Measurements from ENCODE around the gene ASCC3.

The ASCC3 gene

GRCh38 chr6:100881707-100882040, 545 bp upstream of the ASCC3 start:
- H3K27ac ChIP-seq, result peak overlapping the region; percentile 84
- TF ChIP-seq, protein P1, sequence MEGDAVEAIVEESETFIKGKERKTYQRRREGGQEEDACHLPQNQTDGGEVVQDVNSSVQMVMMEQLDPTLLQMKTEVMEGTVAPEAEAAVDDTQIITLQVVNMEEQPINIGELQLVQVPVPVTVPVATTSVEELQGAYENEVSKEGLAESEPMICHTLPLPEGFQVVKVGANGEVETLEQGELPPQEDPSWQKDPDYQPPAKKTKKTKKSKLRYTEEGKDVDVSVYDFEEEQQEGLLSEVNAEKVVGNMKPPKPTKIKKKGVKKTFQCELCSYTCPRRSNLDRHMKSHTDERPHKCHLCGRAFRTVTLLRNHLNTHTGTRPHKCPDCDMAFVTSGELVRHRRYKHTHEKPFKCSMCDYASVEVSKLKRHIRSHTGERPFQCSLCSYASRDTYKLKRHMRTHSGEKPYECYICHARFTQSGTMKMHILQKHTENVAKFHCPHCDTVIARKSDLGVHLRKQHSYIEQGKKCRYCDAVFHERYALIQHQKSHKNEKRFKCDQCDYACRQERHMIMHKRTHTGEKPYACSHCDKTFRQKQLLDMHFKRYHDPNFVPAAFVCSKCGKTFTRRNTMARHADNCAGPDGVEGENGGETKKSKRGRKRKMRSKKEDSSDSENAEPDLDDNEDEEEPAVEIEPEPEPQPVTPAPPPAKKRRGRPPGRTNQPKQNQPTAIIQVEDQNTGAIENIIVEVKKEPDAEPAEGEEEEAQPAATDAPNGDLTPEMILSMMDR (conservative IDR thresholded peaks at IDR 0.05), result no peak

- H3K27ac ChIP-seq, result peak overlapping the region; percentile 84
- TF ChIP-seq, protein P1 (conservative IDR thresholded peaks at IDR 0.05), result no peak
Observed at GRCh38 chr6:100880149-100880852, 828 bp downstream of the ASCC3 start.

DNA sequence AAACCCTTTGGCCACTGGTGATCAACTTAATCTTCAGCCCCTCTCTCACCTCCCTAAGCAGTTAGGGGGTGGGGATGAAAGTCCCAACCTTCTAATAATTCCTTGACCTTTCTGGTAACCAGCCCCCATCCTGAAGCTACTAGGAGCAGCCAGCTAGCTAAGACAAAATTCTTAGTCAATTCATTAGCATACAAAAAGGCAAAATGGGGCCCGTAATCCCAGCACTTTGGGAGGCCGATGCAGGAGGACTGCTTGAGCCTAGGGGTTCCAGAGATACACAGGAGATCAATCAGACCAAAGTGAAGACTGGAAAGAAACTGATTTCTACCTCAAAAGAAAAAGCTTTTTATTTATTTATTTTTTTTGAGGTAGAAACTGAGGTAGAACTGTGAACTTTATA, 1.8 kb downstream of the ASCC3 start:
- H3K27ac ChIP-seq, result no peak overlapping the region
- TF ChIP-seq, protein P1 (conservative IDR thresholded peaks at IDR 0.05), result no peak

GRCh38 chr6:100877851-100878250, 3.3 kb downstream of the ASCC3 start:
- no peak overlapping the region for H3K27ac ChIP-seq
- TF ChIP-seq, protein P1 (conservative IDR thresholded peaks at IDR 0.05), result no peak

DNA sequence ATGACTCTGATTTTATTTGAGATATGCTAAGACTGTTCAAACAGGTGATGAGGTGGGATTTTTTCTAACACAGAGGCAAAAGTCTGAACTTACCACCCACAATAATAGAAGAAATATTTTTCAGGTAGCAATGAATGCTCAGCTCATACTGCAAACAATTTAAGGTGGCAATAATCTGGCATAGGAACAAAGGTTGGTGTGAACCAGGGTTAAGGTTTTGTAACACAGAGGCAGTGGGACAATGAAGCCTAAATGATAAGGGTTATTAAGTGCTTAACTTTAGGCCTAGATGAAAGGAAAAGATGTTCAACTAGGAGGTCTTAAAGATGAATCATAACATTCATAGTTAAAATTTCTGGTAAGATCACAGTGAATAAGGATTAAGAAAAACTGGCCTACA, 4.9 kb downstream of the ASCC3 start:
- TF ChIP-seq, protein P1 (conservative IDR thresholded peaks at IDR 0.05), result no peak

DNA sequence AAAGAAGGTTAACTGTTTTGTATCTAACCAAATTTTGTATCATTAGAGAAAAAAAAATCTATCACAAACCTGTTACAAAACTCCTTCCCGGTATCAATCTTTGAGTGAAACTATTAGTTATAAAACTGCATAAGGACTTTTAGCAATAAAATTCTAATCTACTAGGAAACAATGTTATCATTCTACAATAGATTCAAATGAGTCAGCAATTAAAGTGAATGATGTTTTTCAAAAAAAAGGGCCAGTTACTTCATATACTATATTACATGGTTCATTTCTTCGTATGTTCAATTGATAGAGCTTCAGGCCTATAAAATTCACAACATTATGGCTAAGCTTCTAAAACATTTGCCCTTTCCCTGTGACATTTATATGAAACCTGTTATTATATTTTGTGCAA, 15.6 kb downstream of the ASCC3 start:
- H3K27ac ChIP-seq, result no peak overlapping the region
- TF ChIP-seq, protein P1 (conservative IDR thresholded peaks at IDR 0.05), result no peak

More for the DNA sequence above, 4.9 kb downstream of the ASCC3 start:
- no peak overlapping the region for H3K27ac ChIP-seq

GRCh38 chr6:100862063-100862462, 19.1 kb downstream of the ASCC3 start:
- H3K27ac ChIP-seq, result no peak overlapping the region
- TF ChIP-seq, protein P1 (conservative IDR thresholded peaks at IDR 0.05), result no peak
